HL-60 (cell line): ENCODE data around the gene POU2F1.

ENCODE experiments used
- REST ChIP-seq: IDR thresholded peaks from 2 replicates; pipeline ENCODE4 v1.6.1; 2012; ENCODE audit warnings: low read depth; ENCODE audit not compliant: insufficient replicate concordance
- TF ChIP-seq, protein P1 (sequence below): IDR thresholded peaks from one replicate; pipeline ENCODE4 v1.5.1; 2011; ENCODE audit warnings: low read length, control low read depth, inconsistent platforms; ENCODE audit not compliant: insufficient read depth

GRCh38 chr1:167292216-167292615, 71.5 kb downstream of the POU2F1 start:
- TF ChIP-seq, protein P1, sequence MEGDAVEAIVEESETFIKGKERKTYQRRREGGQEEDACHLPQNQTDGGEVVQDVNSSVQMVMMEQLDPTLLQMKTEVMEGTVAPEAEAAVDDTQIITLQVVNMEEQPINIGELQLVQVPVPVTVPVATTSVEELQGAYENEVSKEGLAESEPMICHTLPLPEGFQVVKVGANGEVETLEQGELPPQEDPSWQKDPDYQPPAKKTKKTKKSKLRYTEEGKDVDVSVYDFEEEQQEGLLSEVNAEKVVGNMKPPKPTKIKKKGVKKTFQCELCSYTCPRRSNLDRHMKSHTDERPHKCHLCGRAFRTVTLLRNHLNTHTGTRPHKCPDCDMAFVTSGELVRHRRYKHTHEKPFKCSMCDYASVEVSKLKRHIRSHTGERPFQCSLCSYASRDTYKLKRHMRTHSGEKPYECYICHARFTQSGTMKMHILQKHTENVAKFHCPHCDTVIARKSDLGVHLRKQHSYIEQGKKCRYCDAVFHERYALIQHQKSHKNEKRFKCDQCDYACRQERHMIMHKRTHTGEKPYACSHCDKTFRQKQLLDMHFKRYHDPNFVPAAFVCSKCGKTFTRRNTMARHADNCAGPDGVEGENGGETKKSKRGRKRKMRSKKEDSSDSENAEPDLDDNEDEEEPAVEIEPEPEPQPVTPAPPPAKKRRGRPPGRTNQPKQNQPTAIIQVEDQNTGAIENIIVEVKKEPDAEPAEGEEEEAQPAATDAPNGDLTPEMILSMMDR = no peak
- no peak for TF ChIP-seq REST
